MM.1S (cell line): ENCODE data around the gene DEPP1.

Experiments used
- DNase-seq: peaks from one replicate; pipeline ENCODE4 v3.0.0-alpha.2; 2015
- H2AFZ ChIP-seq: fragments of 300-600 bp; sonication (generic); 2 replicates; pipeline ENCODE4 v1.6.0; 2016; ENCODE audit warnings: antibody characterized with exemption, low read length
- H3F3A ChIP-seq: fragments of 300-600 bp; sonication (generic); 2 replicates; pipeline ENCODE4 v1.6.1; 2016; ENCODE audit warnings: mild to moderate bottlenecking, antibody characterized with exemption, low read length, moderate library complexity, mixed read lengths; ENCODE audit not compliant: insufficient read depth
- H3K27ac ChIP-seq: fragments of 300-600 bp; sonication (generic); 2 replicates; pipeline ENCODE4 v1.5.1; 2016; ENCODE audit warnings: mild to moderate bottlenecking, low read length
- H3K27me3 ChIP-seq: fragments of 300-600 bp; sonication (generic); replicated peaks from 2 replicates; pipeline ENCODE4 v1.6.0; 2016; ENCODE audit warnings: low read length; ENCODE audit not compliant: insufficient read depth
- H3K36me3 ChIP-seq: fragments of 300-600 bp; sonication (generic); replicated peaks from 2 replicates; pipeline ENCODE4 v1.6.1; 2016; ENCODE audit warnings: mild to moderate bottlenecking, low read length, mixed read lengths; ENCODE audit not compliant: insufficient read depth
- H3K4me1 ChIP-seq: fragments of 300-600 bp; sonication (generic); 2 replicates; pipeline ENCODE4 v1.6.1; 2016; ENCODE audit warnings: low read length, mixed read lengths
- H3K4me2 ChIP-seq: fragments of 300-600 bp; sonication (generic); 2 replicates; pipeline ENCODE4 v1.6.0; 2016; ENCODE audit warnings: low read depth, low read length
- H3K4me3 ChIP-seq: fragments of 300-600 bp; sonication (generic); 2 replicates; pipeline ENCODE4 v1.5.1; 2016; ENCODE audit warnings: low read length, mixed read lengths
- H3K79me2 ChIP-seq: fragments of 300-600 bp; sonication (generic); 2 replicates; pipeline ENCODE4 v1.6.1; 2016; ENCODE audit warnings: mixed run types, low read length, mixed read lengths
- H3K9ac ChIP-seq: fragments of 300-600 bp; sonication (generic); 2 replicates; pipeline ENCODE4 v1.6.1; 2016; ENCODE audit warnings: low read length, mixed read lengths
- H3K9me2 ChIP-seq: fragments of 300-600 bp; sonication (generic); replicated peaks from 2 replicates; pipeline ENCODE4 v1.6.1; 2016; ENCODE audit warnings: mild to moderate bottlenecking, low read length, mixed read lengths; ENCODE audit not compliant: insufficient read depth
- H3K9me3 ChIP-seq: fragments of 300-600 bp; sonication (generic); replicated peaks from 2 replicates; pipeline ENCODE4 v1.6.1; 2016; ENCODE audit warnings: mild to moderate bottlenecking, low read length, mixed read lengths; ENCODE audit not compliant: insufficient read depth
- H4K20me1 ChIP-seq: fragments of 300-600 bp; sonication (generic); 2 replicates; pipeline ENCODE4 v1.6.1; 2016; ENCODE audit warnings: mild to moderate bottlenecking, low read length, moderate library complexity, mixed read lengths; ENCODE audit not compliant: insufficient read depth
- CTCF ChIP-seq: fragments of 300-600 bp; sonication (generic); IDR thresholded peaks from 2 replicates; pipeline ENCODE4 v1.5.1; 2016; ENCODE audit warnings: antibody characterized with exemption, low read length, mixed read lengths
- EZH2 ChIP-seq: fragments of 300-600 bp; sonication (generic); optimal IDR thresholded peaks from 2 replicates; pipeline ENCODE3; 2017; ENCODE audit warnings: low read depth, mild to moderate bottlenecking, antibody characterized with exemption, low read length, mixed read lengths
- EZH2phosphoT487 ChIP-seq: fragments of 300-600 bp; sonication (generic); IDR thresholded peaks from 2 replicates; pipeline ENCODE4 v1.6.1; 2018; ENCODE audit warnings: antibody characterized with exemption, low read length

DEPP1 gene

GRCh38 chr10:44985175-44985681 lies 6.6 kb upstream of the DEPP1 start:
- H3F3A ChIP-seq: no peaks in the 10 kb centered on the region
- H3K36me3 ChIP-seq: peaks cover 9% of the 10 kb centered on the region; the same call in 1 of the 2 replicates
- no peak overlapping the region for H2AFZ ChIP-seq
- H3K9me2 ChIP-seq: no peaks in the 10 kb centered on the region
- H3K27me3 ChIP-seq: no peaks in the 10 kb centered on the region
- H3K79me2 ChIP-seq: peaks cover 19% of the 10 kb centered on the region
- no peak overlapping the region for H3K9ac ChIP-seq
- peaks cover 9% of the 10 kb centered on the region; the same call in 1 of the 2 replicates for H3K4me1 ChIP-seq
- DNase-seq: no peak
- no peak overlapping the region for H3K4me2 ChIP-seq
- H3K27ac ChIP-seq: no peak overlapping the region
- no peak overlapping the region for H3K4me3 ChIP-seq
- H4K20me1 ChIP-seq: no peaks in the 10 kb centered on the region
- H3K9me3 ChIP-seq: no peaks in the 10 kb centered on the region
- TF ChIP-seq CTCF: no peak
- TF ChIP-seq EZH2: no peak
- no peak for TF ChIP-seq EZH2phosphoT487

GRCh38 chr10:44984671-44985101 lies 6.1 kb upstream of the DEPP1 start:
- Histone ChIP-seq H4K20me1 (no peaks in the 10 kb centered on the region), H3K4me1 (peaks cover 10% of the 10 kb centered on the region; the same call in 1 of the 2 replicates), H3K9me3 (no peaks in the 10 kb centered on the region), H3K27me3 (no peaks in the 10 kb centered on the region), H3K9ac (no peak overlapping the region), H3K36me3 (peaks cover 4% of the 10 kb centered on the region; the same call in 1 of the 2 replicates), H3K4me3 (no peak overlapping the region), H2AFZ (no peak overlapping the region), H3F3A (no peaks in the 10 kb centered on the region), H3K27ac (no peak overlapping the region), H3K9me2 (no peaks in the 10 kb centered on the region), H3K79me2 (peaks cover 24% of the 10 kb centered on the region), H3K4me2 (no peak overlapping the region)
- DNase-seq: no peak
- TF ChIP-seq EZH2: no peak
- TF ChIP-seq EZH2phosphoT487: no peak
- TF ChIP-seq CTCF: no peak

- Histone ChIP-seq H3K36me3 (peaks cover 4% of the 10 kb centered on the region; the same call in 1 of the 2 replicates), H3K79me2 (peaks cover 32% of the 10 kb centered on the region), H3K4me3 (no peak overlapping the region), H4K20me1 (no peaks in the 10 kb centered on the region), H3K4me2 (no peak overlapping the region), H3K9me3 (no peaks in the 10 kb centered on the region), H3K9me2 (no peaks in the 10 kb centered on the region), H2AFZ (no peak overlapping the region), H3K27me3 (no peaks in the 10 kb centered on the region), H3F3A (no peaks in the 10 kb centered on the region), H3K27ac (no peak overlapping the region), H3K4me1 (peaks cover 18% of the 10 kb centered on the region), H3K9ac (no peak overlapping the region)
- TF ChIP-seq EZH2 (no peak), CTCF (no peak), EZH2phosphoT487 (no peak)
- DNase-seq: no peak
Measured at GRCh38 chr10:44983895-44984278, 5.3 kb upstream of the DEPP1 start.
